ENCODE results near the gene MYPN.
A peak's percentile ranks its signal among the peaks of the same experiment; 100 is the strongest.
"Not testable (repeated sequence)": the region's sequence is repeated elsewhere in the genome, so short reads cannot be mapped to it uniquely, and the experiment has no call there.

MYPN gene, protein sequence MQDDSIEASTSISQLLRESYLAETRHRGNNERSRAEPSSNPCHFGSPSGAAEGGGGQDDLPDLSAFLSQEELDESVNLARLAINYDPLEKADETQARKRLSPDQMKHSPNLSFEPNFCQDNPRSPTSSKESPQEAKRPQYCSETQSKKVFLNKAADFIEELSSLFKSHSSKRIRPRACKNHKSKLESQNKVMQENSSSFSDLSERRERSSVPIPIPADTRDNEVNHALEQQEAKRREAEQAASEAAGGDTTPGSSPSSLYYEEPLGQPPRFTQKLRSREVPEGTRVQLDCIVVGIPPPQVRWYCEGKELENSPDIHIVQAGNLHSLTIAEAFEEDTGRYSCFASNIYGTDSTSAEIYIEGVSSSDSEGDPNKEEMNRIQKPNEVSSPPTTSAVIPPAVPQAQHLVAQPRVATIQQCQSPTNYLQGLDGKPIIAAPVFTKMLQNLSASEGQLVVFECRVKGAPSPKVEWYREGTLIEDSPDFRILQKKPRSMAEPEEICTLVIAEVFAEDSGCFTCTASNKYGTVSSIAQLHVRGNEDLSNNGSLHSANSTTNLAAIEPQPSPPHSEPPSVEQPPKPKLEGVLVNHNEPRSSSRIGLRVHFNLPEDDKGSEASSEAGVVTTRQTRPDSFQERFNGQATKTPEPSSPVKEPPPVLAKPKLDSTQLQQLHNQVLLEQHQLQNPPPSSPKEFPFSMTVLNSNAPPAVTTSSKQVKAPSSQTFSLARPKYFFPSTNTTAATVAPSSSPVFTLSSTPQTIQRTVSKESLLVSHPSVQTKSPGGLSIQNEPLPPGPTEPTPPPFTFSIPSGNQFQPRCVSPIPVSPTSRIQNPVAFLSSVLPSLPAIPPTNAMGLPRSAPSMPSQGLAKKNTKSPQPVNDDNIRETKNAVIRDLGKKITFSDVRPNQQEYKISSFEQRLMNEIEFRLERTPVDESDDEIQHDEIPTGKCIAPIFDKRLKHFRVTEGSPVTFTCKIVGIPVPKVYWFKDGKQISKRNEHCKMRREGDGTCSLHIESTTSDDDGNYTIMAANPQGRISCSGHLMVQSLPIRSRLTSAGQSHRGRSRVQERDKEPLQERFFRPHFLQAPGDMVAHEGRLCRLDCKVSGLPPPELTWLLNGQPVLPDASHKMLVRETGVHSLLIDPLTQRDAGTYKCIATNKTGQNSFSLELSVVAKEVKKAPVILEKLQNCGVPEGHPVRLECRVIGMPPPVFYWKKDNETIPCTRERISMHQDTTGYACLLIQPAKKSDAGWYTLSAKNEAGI (N-terminal part only)

DNA sequence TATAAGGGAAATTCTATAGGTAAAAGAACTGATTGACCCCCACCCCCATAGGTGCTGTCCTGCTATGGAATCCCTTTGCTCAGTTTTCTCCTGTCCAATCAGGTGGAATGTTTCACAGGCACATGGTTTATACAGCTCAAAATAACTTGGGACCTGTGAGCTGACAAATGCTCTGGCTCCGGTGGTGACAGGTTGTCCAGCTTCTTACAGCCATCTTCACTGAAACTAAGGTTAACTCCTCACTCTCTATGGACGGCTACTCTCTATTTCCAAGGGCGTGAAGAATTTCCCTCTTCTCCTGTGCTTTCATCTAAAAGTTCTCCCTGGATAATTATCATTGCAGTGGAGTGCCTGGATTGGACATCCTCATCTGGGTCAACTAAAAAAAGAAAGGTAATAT, at the start of gene MYPN:
TSS of gene MYPN (plus strand) at position 158 of the 400 bp plus-strand sequence. CDS start 11,951 bp downstream, outside the sequence.
- DNase-seq, result no peak

DNA sequence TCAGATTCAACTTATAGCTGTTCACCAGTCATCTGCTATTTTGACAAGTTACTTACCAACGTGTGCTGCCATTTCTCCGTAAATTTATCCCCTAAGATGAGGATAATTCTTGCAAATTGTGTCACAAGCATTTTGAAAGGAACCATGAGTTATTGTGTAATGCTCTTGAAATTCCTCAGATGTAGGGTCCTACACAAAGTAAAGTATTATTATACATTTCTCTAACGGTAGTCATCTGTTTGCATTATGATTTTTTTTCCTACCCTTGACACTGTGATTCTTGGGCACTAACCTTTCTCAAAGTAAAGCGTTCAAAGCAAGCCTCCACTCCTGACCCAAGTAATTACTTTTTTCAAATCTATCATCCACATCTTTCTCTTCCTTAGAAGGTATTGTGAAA, 42.3 kb upstream of the MYPN start:
- no peak for DNase-seq

DNA sequence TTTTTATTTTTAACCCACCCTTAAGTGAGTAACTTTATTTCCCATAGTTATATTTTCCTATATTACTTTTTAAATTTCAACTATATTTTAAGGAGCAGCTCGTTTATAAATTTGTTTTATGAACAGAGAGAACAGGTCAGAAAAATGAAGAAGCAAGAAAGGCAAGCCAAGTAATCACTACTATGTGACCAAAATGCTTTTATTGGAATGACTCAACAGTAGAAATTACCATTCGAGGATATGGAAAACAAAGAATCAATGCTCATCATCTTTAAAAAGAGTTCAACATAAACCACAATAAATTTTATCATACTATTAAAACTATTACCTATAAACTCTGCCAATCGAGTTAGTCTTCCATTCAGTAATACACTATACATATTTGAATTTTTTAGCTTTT, 41.8 kb upstream of the MYPN start:
- DNase-seq, result no peak

DNA sequence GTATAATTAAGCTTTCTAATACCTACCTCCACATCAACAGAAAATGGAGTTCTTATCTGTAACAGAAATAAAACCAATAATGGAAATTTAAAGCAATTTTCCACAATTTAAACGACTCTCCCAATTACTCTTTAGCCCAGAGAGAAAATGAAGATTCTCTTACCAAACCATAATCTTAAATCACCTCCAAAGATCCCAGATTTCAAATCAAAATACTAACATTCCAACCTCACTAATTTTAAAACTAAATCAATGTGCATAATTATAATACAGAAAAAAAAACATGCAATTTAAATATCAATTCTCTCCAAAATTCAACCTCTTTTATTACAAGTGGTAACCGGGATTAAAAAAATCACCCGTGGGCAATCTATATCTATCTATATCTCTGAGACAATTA, 35.7 kb upstream of the MYPN start:
- DNase-seq, result no peak

DNA sequence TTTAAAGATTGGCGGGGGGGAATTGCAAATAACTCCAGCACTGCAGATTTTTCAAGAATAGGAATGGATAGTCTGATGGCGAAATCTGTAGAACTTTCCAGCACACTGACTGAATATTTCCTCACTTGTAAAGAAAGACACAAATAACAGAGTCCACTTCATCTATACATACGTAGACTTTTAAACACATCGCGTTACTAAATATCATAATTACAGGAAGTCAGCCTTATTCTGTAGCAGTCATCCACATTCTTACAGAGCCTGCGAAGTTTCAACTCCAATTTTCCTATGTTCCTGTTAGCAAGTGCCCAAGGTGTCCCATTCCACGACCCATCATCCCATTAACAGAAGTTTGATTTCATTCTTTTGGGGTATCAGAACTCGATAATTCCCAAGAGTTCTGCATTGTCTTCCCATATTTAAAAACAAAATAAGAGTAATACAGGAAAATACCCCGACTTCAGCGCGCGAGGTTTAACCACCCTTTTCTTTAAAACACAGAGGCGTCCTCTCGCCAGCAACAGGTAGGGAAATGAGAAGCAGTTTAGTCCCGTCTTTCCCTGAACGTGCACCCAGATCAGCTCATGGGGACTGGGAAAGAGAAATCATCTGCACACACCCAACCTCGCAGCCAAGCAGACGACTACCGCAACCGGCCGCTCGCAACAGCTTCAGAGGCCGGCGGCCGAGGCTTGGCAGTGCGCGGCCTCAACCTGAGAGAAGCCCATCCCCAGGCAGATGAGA, 35.1 kb upstream of the MYPN start:
- DNase-seq, result peak; percentile 48

DNA sequence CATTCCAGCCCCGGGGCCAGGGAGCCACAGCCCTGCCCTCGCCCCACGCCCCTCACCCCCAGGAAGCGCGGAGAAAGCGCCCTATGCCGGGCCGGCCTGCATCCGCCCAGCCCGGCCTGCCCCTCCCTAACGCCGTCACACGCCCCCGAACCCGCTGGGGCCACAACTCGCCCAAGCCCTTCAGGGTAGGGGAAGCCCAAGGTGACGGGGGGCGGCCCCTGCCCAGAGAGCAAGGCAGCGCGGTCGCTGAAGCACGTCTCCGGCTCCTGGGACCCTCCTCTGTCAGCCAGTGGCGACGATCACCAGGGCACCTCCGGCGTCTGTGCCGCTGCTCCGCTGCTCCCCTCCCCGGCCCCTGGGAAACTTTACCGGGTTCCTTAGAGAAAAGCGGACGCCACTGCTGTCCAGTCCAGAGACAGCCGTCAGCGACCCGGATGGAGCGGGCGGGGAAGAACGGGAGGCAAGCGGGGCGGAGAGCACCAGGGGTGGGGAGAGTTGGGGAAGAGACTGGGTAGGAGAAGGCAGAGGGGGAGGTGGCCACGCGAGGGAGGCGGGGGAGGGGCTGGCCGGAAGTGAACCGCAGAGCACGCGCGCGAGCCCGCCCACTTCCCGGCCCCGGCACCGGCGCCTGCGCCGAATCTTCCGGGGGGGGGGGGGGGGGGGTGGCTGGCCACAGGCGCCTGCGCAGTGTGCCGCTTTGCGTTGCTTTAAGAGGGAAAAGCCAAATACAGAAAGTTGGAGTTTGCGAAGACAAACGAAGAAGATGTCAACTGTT, 34.3 kb upstream of the MYPN start, which contains the start of gene HERC4:
TSS of gene HERC4 (minus strand) at position 509 of the 775 bp plus-strand sequence. CDS start 2,175 bp downstream, outside the sequence.
- peak; percentile 96 for DNase-seq

DNA sequence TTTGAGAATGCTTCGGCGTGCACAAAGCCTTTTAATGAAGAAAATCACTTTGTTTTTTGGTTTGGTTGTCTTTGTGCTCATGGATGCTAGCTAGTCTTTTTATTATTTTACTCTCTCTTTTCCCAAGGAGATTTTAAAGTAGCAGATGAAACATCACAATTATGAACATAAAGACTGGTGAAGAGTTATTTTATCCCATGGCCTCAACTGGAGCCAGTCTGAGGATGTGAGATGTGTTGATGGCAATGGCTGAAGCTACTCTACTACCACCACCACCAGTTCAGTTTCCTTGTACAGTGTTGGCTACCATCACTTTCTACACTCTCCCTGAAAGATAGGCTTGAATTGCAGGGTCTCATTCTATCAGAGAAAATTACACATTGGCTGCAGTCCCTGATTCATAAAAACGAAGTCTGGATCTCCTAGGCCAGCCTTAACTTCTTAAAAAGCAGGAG, 33.7 kb upstream of the MYPN start:
- no peak for DNase-seq

DNA sequence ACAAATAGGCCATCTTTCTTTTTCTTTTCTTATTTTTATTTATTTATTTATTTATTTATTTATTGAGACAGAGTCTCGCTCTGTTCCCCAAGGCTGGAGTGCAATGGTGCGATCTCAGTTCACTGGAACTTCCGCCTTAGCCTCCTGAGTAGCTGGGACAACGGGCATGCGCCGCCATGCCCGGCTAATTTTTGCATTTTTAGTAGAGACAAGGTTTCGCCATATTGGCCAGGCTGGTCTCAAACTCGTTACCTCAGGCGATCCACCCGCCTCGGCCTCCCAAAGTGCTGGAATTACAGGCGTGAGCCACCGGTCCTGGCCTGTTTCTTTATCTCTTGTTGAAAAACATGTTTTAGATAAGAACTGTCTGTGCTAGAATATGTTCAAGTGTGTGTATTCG, 33.2 kb upstream of the MYPN start:
- DNase-seq, result not testable (repeated sequence)

DNA sequence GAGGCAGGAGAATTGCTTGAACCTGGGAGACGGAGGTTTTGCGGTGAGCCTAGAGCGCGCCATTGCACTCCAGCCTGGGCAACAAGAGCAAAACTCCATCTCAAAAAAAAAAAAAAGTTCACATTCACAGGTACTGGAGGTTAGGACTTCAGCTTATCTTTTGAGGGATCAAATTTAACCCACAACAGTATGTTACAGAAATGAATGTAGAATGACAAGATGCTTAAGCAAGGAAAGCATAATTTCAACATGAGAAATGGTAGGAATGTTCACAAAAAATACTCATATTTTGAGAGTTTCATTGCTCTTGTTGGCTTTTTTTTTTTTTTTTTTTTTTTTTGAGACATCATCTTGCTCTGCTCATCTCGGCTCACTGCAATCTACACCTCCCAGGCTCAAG, 32.3 kb upstream of the MYPN start:
- DNase-seq, result no peak

DNA sequence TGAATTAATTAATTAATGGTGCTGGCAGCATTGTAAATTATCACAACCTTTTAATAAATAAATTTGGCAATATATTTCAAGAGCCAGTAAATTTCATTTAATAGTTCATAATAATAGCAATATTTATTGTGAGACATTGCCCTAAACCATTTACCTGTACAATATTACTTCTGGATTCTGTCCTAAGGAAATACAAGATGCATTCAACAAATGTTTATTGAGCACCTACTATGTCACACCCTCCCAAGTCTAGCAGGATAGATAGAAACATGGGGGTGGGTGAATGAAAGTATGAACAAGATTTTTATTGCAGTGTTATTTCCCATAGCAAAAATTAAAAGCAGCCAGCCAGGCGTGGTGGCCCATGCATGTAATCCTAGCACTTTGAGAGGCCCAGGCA, 29.9 kb upstream of the MYPN start:
- no peak for DNase-seq

DNA sequence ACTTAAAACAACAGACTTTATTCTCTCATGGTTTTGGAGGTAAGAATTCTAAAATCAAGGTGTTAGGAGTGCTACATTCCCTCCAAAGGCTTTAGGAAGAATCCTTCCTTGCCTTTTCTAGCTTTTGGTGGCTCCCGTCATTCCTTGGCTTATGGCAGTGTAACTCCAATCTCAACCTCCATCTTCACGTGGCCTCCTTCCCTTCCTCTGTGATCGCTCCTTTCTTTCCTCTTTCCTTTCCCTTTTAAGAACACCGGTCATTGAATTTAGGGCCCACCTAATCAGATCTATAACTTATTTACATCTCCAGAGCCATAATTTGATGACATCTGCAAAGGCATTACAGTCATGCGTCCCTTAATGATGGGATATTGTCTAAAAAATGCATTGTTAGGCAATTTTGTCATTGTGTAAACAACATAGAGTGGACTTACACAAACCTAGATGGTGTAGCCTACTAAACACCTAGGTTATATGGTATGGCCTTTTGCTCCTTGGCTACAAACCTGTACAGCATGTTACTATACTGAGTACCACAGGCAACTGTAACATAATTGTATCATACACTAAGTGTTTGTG, 28.3 kb upstream of the MYPN start:
- DNase-seq, result no peak

DNA sequence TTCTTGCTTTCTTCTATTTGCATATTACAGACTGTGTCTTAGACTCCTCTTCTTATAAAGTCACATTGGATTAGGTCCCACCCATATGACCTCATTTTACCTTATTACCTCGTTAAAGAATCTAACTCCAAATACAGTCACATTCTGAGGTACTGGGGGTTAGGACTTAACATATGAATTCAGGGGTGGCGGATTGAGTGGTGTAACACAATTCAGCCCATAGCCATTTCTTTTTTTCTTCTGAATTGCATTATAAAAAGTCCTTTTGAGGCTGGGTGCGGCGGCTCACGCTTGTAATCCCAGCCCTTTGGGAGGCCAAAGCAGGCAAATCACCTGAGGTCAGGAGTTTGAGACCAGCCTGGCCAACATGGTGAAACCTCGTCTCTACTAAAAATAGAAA, 27.4 kb upstream of the MYPN start:
- no peak for DNase-seq

DNA sequence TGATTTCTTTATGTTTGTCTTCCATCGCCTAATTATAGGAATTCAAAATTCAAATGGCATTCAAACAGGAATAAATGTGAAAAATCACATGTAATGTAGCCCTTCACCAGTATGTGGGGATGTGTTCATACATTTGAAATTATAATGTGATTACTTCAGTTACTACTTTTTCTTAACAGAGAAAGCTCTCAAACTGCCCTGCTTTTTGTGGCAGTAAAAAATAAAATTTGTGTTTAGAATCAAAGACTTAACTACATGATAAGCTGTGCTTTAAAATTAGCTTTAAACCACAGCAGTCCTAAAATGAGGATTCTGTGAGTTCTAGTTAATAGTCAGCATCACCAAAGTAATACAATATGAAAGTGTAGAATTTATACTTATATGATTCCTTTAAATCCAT, 26.4 kb upstream of the MYPN start:
- peak; percentile 36 for DNase-seq

DNA sequence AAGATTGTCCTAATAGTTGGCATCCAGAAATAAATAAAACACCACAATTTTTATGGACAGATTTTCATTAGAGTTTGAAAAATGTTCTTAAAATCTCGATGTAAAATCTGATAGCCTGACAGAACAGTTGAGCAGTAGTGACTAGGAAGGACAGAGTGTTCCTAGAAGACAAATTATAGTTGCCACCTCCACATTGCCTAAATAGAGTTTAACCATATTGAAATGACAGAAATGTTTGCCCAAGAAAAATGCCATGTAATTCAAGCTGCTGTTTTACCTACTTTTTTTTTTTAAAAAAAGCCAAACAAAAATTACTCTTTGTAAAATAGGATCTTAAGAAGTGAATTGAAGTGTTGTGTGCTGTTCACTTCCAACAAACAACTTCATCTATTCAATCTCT, 25.3 kb upstream of the MYPN start:
- DNase-seq, result no peak

DNA sequence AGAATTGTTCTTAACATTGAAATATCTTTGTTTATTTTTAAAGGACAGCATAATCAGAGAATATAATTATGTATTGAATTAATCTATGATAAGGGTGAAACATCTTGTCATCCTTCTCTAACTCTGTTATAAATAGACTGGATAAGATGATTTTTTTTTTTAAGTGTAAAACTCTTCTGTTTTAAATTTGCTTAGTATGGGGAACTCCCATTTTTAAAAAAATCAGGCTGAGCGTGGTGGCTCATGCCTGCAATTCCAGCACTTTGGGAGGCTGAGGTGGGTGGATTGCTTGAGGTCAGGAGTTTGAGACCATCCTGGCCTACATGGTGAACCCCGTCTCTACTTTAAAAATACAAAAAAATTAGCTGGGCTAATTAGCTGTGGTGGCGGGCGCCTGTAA, 24.8 kb upstream of the MYPN start:
- no peak for DNase-seq

DNA sequence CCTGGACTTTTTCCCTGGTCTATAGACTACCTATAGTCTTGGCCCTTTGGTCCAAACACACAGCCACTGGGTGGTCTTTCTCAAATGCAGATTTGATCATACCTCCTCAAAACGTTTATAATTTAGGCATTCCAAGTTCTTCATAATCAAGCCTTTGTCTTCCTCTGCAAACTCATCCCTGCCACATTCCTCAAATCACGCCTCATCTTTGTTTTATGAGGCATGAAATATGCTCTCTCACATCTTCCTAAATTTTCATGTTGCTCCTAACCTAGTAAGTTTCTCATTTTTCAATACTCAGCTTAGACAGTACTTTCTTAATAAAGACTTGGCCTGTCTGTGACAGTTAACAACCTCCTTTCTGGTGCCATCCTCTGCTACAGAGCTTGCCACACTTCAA, 23.3 kb upstream of the MYPN start:
- no peak for DNase-seq

DNA sequence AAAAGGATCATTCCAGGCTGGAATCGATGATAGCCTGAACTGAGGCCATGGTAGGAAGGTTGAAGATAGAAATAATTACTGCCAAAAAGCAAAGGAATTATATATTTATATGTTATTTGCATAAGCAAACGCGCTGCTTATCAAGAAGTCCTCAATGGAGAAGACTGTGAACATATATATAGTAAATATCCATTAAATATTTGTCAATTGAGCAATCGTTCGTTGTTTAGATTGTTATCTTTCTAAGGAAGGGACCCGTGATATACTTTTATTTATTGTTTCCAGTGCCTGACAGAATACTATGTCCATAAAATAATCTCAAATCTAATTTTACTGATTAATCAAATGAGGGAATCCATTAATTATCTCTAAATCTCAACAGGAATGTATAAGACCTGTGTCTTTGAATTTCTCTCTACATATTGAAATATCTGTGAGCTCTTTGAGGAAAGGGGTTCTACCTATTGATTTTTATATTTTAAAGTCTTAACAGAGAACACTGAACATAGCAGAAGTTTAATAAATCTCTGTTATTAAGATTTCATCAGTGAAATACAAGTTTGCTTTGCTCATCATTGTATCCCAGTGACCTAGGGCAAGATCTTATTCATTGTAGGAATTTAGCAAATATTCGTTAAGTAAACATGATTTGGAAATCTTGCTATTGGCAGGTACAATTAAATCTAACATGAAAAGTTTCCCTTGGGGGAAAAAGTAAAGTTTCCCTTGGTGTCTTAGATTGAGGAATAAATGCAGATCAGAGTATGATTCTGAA, 22.2 kb upstream of the MYPN start:
- no peak for DNase-seq

DNA sequence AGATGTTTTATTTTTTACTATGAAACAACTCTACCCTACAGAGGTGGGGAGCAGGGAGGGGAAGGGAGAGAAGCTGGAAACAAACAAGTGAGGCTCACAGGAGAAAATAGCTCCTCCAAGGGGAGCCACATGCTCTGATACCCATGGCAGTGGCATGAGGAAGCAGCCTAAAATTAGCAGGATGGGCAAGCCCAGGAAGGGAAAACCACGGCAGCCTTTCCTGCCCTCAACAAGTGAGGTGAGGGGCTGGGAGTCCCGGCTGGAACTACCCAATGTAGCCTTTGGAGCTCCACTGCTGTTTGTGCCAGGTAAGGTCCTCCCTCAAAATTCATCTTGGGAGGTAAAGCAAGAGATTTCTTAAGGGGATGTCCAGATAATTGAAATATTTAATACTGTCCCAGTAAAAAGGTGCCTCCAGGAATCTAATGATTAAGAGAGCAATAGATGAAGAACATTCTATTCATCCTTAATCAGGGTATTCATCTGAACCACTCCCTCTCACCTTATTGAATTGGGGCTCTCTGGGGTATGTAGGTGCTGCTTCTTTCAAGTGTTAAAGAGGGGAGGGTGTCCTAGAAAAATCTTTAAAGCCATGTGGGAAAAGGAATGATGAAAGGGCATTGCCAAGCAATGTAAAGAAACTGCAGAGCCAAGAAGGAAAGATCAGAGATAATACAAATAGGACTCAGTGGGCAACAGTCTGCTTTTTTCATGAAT, 21.4 kb upstream of the MYPN start:
- no peak for DNase-seq

DNA sequence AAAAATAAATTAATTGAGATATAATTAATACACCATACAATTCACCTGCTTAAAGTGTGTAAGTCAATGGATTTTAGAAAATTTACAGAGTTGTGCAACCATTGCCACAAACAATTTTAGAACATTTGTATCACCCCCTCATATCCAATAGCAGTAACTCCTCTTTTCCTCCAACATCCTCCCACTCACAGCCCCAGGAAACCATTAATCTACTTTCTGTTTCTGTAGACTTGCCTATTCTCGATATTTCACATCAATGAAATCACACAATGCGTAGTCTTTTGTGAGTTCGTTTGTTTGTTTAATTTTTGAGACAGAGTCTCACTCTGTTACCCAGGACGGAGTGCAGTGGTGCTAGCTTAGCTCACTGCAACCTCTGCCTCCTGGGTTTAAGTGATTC, 20.5 kb upstream of the MYPN start:
- DNase-seq, result no peak

DNA sequence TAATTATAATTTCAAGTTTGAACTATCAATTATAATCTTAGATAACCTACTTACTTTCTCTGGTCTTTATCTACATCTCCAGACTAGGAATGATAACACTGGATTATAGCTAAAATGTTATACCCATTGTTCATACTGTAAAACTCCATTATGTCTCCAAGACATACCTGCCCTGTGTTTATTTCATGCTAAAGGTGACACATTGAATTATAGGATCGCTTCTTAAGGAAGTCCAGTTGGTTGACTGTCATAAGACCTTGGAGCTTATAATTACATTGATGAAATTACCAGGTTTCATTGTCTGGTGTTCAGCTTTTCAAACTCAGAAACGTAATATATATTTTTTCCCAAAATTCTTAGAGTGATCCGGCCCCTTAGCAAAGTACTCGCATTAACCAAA, 18.7 kb upstream of the MYPN start:
- no peak for DNase-seq
